Inferior parietal cortex (tissue), 1 donor: ENCODE measurements around the gene SLCO2A1.
"Not testable (repeated sequence)": the region's sequence is repeated elsewhere in the genome, so short reads cannot be mapped to it uniquely, and the experiment has no call there.

Source experiments
- DNase-seq: peaks from one replicate; pipeline ENCODE4 v3.0.0-alpha.2; 2016; ENCODE audit errors: extremely low spot score

Gene SLCO2A1

DNA sequence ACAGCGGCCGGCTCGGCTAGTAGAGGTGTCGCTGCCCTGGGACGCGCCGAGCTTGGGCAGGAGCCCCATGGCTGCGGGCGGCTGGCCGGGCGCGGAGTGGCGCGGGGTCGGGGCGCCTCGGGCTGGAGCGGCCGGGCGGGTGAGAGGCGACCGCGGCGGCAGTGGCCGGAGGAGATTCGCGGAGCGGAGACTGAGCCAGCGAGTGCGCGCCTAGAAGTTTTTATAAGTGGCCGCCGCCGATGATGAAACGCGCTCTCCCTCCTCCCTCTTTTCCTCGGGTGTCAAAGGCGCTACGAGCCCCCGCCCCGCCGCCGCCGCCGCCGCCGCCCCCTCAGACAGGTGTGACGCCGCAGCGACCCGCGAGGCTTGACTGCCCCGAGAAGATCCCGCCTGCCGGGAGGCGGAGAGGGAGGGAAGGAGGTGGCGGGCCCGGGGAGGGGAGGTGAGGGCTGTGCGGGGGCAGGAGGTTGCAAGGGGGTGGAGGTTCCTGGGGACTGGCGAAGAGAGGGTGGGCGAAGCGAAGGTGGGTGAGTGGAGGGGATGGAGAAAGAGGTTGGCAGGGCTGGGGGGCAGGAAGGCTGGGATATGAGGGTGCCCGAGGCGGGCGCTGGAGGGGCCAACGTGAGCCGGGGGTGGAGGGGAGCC, at the start of gene SLCO2A1:
Gene SLCO2A1, minus strand, starts transcription at position 192 of the 645 bp plus-strand sequence. Its CDS starts 123 bp downstream, at position 69.
- no peak for DNase-seq

- no peak for DNase-seq
Observed at GRCh38 chr3:134079111-134079547, 49.4 kb upstream of the SLCO2A1 start.

- no peak for DNase-seq
Observed at GRCh38 chr3:134078169-134078831, 48.6 kb upstream of the SLCO2A1 start.

- DNase-seq: no peak
Observed at GRCh38 chr3:134077649-134078161, 48.0 kb upstream of the SLCO2A1 start.

DNA sequence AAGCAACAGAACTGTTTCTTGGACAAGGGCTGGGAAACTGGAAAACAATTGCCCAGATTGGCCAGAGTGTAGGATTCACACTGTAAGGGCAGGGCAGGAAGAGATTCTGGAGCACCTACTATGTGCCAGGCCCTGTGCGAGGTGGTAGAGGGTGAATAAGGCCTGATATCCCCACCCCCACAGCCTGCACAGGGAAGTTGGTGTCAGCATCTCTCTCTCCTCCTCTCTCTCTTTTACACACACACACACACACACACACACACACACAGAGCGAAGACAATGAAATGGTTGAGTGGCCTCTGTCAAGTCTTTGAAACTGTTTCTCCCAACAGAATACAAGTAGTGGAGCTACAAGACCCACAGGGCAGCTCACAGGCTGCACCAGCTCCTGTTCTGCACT, 47.1 kb upstream of the SLCO2A1 start:
- no peak for DNase-seq

DNA sequence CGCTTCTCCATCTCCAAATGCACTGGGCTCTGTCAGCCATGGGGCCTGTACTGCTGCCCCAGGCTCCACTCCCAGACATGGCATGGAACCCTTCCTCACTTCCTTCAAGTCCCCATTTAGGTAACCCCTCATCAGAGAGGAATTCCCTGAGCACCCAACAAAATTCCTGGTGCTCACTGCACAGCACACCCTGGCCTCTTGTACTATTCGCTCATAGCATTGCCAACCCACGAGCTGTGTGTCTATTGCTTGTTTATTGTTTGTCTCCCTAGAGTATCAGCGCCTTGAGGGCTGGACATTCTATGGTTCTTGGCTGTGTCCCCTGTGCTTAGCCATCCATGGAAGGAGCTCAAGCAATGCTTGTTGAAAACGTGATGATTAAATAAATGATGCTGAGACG, 46.1 kb upstream of the SLCO2A1 start:
- no peak for DNase-seq

DNA sequence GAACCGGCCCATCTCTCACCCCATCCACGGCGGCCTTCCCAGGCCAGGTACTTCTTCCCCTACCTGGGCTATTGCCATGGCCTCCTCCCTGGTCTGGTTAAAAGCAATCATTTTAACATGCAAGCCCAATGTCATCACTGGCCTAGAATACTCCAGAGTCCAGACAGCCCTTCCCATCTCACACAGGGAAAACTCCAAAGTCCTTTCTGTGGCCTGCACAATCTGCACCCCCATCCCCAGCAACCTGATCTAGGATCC, 45.8 kb upstream of the SLCO2A1 start:
- DNase-seq: no peak

GRCh38 chr3:134074790-134075567, 45.3 kb upstream of the SLCO2A1 start:
- DNase-seq: no peak

- DNase-seq: no peak
Observed at GRCh38 chr3:134074001-134074789, 44.5 kb upstream of the SLCO2A1 start.

- DNase-seq: no peak
Observed at GRCh38 chr3:134073583-134073945, 43.8 kb upstream of the SLCO2A1 start.

DNA sequence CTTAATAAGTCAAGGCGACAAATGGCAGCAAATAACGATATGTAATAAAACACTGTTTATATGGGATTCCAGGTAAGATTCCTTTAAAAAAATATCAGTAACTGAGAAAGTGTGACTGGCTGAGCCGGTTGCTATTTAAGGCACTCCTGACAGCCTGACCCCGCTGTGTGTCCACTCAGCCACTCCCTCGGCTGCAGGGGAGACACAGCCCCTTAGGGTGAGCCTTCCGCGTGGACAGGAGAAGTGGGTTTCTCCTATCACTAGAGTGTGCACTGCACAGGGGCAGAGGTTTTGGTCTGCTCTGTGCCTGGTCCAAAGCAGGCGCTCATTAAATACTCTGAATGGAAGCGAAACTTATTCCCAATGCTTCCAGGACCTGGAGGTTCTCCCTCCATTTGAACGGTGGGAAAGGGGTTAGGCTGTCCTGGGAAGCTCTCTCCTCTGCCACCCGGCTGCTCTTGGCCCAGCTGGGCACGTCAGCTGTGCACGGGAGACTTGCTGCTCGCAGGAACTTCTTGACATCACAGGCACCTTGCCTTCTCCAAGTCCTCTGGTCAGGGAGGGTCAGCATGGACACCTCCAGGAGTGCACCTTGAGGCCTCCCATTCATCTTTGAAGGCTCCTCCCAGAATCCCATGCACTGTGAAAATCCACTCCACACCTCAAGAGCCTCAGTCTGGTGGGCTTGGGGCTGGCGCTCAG, 43.3 kb upstream of the SLCO2A1 start:
- DNase-seq: no peak

- not testable (repeated sequence) for DNase-seq
Observed at GRCh38 chr3:134070281-134070680, 40.6 kb upstream of the SLCO2A1 start.

- DNase-seq: no peak
Observed at GRCh38 chr3:134068429-134068828, 38.7 kb upstream of the SLCO2A1 start.

DNA sequence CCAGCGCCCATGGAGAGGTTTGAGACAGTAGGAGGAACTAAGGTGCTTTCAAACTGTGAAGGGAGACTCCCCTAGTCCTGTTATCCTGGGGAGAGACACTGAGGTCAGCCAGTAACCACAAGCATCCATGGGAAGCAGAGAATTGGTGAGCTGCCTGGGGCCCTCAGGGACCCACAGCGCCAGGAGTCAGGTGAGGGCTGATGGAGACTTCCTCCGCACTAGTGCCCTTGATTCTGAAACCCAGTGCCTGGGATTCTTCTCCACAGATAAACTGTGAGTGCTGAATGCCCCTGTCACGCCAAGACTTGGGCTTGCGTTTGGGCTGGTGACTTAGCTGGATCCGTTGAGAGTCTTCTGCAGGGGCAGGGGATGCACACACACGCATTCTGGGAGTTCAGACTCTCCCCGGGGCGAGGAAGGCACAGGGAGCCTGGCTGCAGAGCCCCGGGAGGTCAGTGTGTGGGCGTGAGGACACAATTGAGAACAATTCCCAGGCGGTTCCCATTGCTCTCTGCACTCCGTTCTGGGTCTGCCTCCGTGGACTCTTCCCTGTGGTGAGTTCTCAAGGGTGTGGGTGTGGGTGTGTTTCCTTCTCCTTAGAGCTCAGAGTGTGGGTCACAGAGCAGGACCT, 37.9 kb upstream of the SLCO2A1 start:
- DNase-seq: no peak

GRCh38 chr3:134066651-134067530, 37.2 kb upstream of the SLCO2A1 start:
- no peak for DNase-seq

DNA sequence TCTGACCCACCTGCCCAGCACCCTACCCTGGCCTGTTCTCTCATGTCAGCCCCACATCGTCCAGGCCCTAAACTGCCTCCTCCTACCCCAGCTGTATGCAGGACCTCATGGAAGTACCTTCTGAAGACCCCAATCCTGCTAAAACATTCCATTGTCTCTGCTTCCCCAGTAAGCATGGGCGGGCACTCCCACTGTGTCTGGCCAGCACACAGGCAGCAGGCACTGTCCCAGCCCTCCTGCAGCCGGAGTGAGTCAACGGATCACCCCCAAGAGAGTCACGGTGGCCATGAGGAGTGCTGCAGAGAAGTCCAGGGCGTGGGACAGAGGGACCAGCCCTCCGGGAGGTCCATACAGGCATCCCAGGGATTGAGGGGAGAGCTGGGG, 36.4 kb upstream of the SLCO2A1 start:
- DNase-seq: no peak

- no peak for DNase-seq
Observed at GRCh38 chr3:134065252-134066157, 35.8 kb upstream of the SLCO2A1 start.

GRCh38 chr3:134064081-134064480, 34.4 kb upstream of the SLCO2A1 start:
- no peak for DNase-seq

DNA sequence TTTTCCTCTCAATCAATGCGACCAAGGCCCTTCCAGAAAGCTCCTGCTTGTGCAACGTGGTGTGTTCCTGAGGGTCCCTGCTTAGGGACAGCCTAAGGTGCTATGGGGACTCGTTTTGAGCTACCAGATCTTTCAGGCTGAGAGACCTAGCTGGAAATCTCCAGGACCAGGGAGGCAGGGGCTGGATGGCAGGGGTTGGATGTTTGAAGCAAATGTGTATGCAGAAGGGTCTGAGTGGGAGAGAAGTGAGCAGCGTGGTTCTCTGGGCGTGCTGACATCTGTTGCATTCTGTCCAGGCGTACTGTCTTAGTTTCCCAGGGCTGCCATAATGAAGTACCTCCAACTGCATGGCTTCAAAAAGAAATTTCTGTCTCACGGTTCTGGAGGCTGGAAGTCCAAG, 31.7 kb upstream of the SLCO2A1 start:
- DNase-seq: no peak
